ENCODE results near the gene B4GALNT2. TPM values are rescaled to one million over a fixed set of nuclear protein-coding genes. Genes with fewer than 3 reads are reported as not detected.
"Not testable (repeated sequence)": the region's sequence is repeated elsewhere in the genome, so short reads cannot be mapped to it uniquely, and the experiment has no call there.

The B4GALNT2 gene
- total and polyA plus RNA-seq, 2 of the 8 experiments (the other 6 are each of a cell fraction or from before 2014, with no cell fraction given) = not detected

GRCh38 chr17:49126183-49126859 is 6.2 kb upstream of the B4GALNT2 start:
- H2AK5ac ChIP-seq (ENCODE audit: low read depth, low read length); H3K23ac ChIP-seq (ENCODE audit: insufficient read length); H2BK15ac ChIP-seq (ENCODE audit: low read length); H2BK120ac ChIP-seq (replicated peaks; ENCODE audit: low read depth, low read length); H3K79me1 ChIP-seq (ENCODE audit: low read depth, low read length); H4K8ac ChIP-seq (ENCODE audit: extremely low read depth, insufficient read depth, low read length); H3K4ac ChIP-seq (replicated peaks; ENCODE audit: insufficient read length, low read depth, low read length); H2BK5ac ChIP-seq (ENCODE audit: low read depth, low read length); H3K18ac ChIP-seq (ENCODE audit: extremely low read depth, low read length); H3K4me1 ChIP-seq (replicated peaks in 1 of 4; ENCODE audit: control insufficient read depth in 3 of 4, insufficient read depth in 4 of 4, low read length in 3 of 4); H3K56ac ChIP-seq (replicated peaks; ENCODE audit: insufficient read length, low read depth, low read length); H4K5ac ChIP-seq (ENCODE audit: insufficient read length, low read depth, low read length); H3K4me2 ChIP-seq (ENCODE audit: insufficient read depth in 1 of 2, low read depth in 2 of 2, low read length in 2 of 2); H3K9ac ChIP-seq (replicated peaks in 1 of 4; ENCODE audit: extremely low read depth in 1 of 4, low read depth in 3 of 4, low read length in 3 of 4); H3K4me3 ChIP-seq (ENCODE audit: extremely low read depth in 1 of 4, insufficient read depth in 2 of 4, low read depth in 3 of 4, low read length in 4 of 4); H3K36me3 ChIP-seq (ENCODE audit: control insufficient read depth in 2 of 4, insufficient read depth in 4 of 4, low read length in 3 of 4); DNase-seq (ENCODE audit: low read depth in 1 of 2, low spot score in 2 of 2); FAIRE-seq; H3K79me2 ChIP-seq (ENCODE audit: control insufficient read depth in 1 of 2, insufficient read depth in 2 of 2, low read length in 2 of 2); H2AFZ ChIP-seq (ENCODE audit: low read length); H4K91ac ChIP-seq (replicated peaks; ENCODE audit: insufficient read length, low read length); H4K20me1 ChIP-seq (replicated peaks in 1 of 2; ENCODE audit: control insufficient read depth in 1 of 2, insufficient read depth in 2 of 2, low read length in 2 of 2); H3K27me3 ChIP-seq (replicated peaks in 1 of 4; ENCODE audit: control insufficient read depth in 3 of 4, extremely low read depth in 1 of 4, insufficient read depth in 3 of 4, low read length in 3 of 4); H2BK20ac ChIP-seq (ENCODE audit: low read length); H3K27ac ChIP-seq (ENCODE audit: low read depth, low read length); H2BK12ac ChIP-seq (ENCODE audit: low read depth, low read length); H3K23me2 ChIP-seq (ENCODE audit: low read depth, low read length); H3K14ac ChIP-seq (ENCODE audit: insufficient read length): not testable (repeated sequence)
- 78% methylated on average over 10 of the region's 10 CpGs; no CpG with 5 or more reads in 1 of the 2 experiments for WGBS, 2 experiments (ENCODE audit: extremely low coverage in 1 of 2, insufficient coverage in 1 of 2, insufficient read length in 1 of 2, insufficient replicate concordance in 2 of 2, low coverage in 1 of 2, low lambda C conversion rate in 2 of 2, missing lambda C conversion rate in 1 of 2)
- CTCF ChIA-PET (ENCODE audit: partially characterized antibody) = interaction anchor here (0.6 kb wide), 1 partner anchor 321 kb away, joined by 3 read pairs; no protein-coding TSS in a partner anchor
- peaks cover 14 to 23% of the 10 kb centered on the region in 2 experiments; a peak in 3 of 4 replicates for H3K9me3 ChIP-seq (ENCODE audit: insufficient read depth in 2 of 2, low read depth in 1 of 2, low read length in 1 of 2)
- POLR2A ChIA-PET (ENCODE audit: partially characterized antibody) = interaction anchor here (0.7 kb wide), 1 partner anchor 487 kb away, joined by 3 read pairs; no protein-coding TSS in a partner anchor
